OCI-LY7 (cell line): ENCODE measurements around the gene RHOXF2B. TPM values are rescaled to one million over a fixed set of nuclear protein-coding genes. Genes with fewer than 3 reads are reported as not detected.
"Not testable (repeated sequence)": the region's sequence is repeated elsewhere in the genome, so short reads cannot be mapped to it uniquely, and the experiment has no call there.

Source experiments
- Bru-seq: library from RNA; stranded (reverse); fragments of 400-500 nt; gene quantifications from one replicate; lab custom pipeline; 2021; lab: Mats Ljungman, UMichigan
- BruChase-seq, 2 experiments: library from RNA; stranded (reverse); fragments of 400-500 nt; gene quantifications; one replicate each; lab custom pipeline; 2021; lab: Mats Ljungman, UMichigan
- BruUV-seq: library from RNA; stranded (reverse); fragments of 400-500 nt; replicated peaks from 2 replicates; lab custom pipeline; 2021; lab: Mats Ljungman, UMichigan
- CTCF ChIA-PET: fragments of 300-600 bp; sonication (Branson Sonifier 250); formaldehyde crosslinking; loops from one replicate; lab custom pipeline; 2022; ENCODE audit warnings: antibody characterized with exemption; ENCODE audit not compliant: unreplicated experiment; lab: Charles Lee
- POLR2A ChIA-PET: fragments of 300-600 bp; sonication (Branson Sonifier 250); formaldehyde crosslinking; loops from one replicate; lab custom pipeline; 2022; ENCODE audit warnings: antibody characterized with exemption; lab: Charles Lee
- DNase-seq: peaks from one replicate; pipeline ENCODE4 v3.0.0-alpha.2; 2015; ENCODE audit warnings: low spot score
- H2AFZ ChIP-seq: fragments of 200-600 bp; sonication (generic), shearing (Covaris generic); 2 replicates; pipeline ENCODE4 v1.6.1; 2014; ENCODE audit warnings: mild to moderate bottlenecking, antibody characterized with exemption, low read length, moderate library complexity
- H3K27ac ChIP-seq: fragments of 200-600 bp; sonication (generic); 2 replicates; pipeline ENCODE4 v1.5.1; 2014; ENCODE audit warnings: mixed run types, low read depth, mild to moderate bottlenecking, moderate library complexity, low read length, inconsistent platforms; ENCODE audit not compliant: poor library complexity, severe bottlenecking
- H3K36me3 ChIP-seq: fragments of 200-600 bp; sonication (generic); 2 replicates; pipeline ENCODE4 v1.6.1; 2014; ENCODE audit warnings: mild to moderate bottlenecking, antibody characterized with exemption, low read length, moderate library complexity, mixed read lengths; ENCODE audit not compliant: insufficient read depth
- H3K4me1 ChIP-seq: fragments of 200-600 bp; sonication (generic); 2 replicates; pipeline ENCODE4 v1.5.1; 2014; ENCODE audit warnings: mild to moderate bottlenecking, low read length; ENCODE audit not compliant: insufficient read depth, poor library complexity, severe bottlenecking
- H3K4me2 ChIP-seq: fragments of 200-600 bp; sonication (generic); 2 replicates; pipeline ENCODE4 v1.6.1; 2014; ENCODE audit warnings: mild to moderate bottlenecking, low read length
- H3K4me3 ChIP-seq: fragments of 200-600 bp; sonication (generic); 2 replicates; pipeline ENCODE4 v1.5.1; 2014; ENCODE audit warnings: mild to moderate bottlenecking, low read depth, low read length; ENCODE audit not compliant: poor library complexity, severe bottlenecking
- H3K79me2 ChIP-seq: fragments of 200-600 bp; sonication (generic); 2 replicates; pipeline ENCODE4 v1.6.1; 2016; ENCODE audit warnings: low read depth, mild to moderate bottlenecking, low read length, moderate library complexity, mixed read lengths; ENCODE audit not compliant: insufficient read depth
- H3K9me2 ChIP-seq: fragments of 200-600 bp; sonication (generic); 2 replicates; pipeline ENCODE4 v1.6.1; 2016; ENCODE audit warnings: mild to moderate bottlenecking, low read length, mixed read lengths; ENCODE audit not compliant: insufficient read depth
- H3K9me3 ChIP-seq: fragments of 200-600 bp; sonication (generic); 2 replicates; pipeline ENCODE4 v1.6.1; 2014; ENCODE audit warnings: mild to moderate bottlenecking, mixed run types, low read length, mixed read lengths
- H4K20me1 ChIP-seq: fragments of 200-600 bp; sonication (generic); 2 replicates; pipeline ENCODE4 v1.6.1; 2014; ENCODE audit warnings: mild to moderate bottlenecking, antibody characterized with exemption, low read length, moderate library complexity, mixed read lengths; ENCODE audit not compliant: insufficient read depth
- CTCF ChIP-seq: fragments of 200-600 bp; sonication (generic); conservative IDR thresholded peaks from 2 replicates; pipeline ENCODE4 v1.5.1; 2014; ENCODE audit warnings: mild to moderate bottlenecking, antibody characterized with exemption, low read length, moderate library complexity, mixed read lengths
- EZH2phosphoT487 ChIP-seq: fragments of 200-600 bp; sonication (generic); IDR thresholded peaks from 2 replicates; pipeline ENCODE4 v1.6.1; 2018; ENCODE audit warnings: low read depth, borderline replicate concordance, mild to moderate bottlenecking, mixed run types, antibody characterized with exemption, low read length, moderate library complexity, mixed read lengths
- intact Hi-C: fragments of 100-400 bp; cut with micrococcal nuclease; formaldehyde crosslinking; loops from one replicate; pipeline ENCODE4 v1.10.0; 2022; ENCODE audit not compliant: unreplicated experiment
- long read RNA-seq: library from polyadenylated mRNA; stranded (forward); transcript quantifications from one replicate; pipeline ENCODE4 v2.0.0, GENCODE V29; 2022
- total RNA-seq, 2 experiments: library from RNA; depleted of rRNA in 1 of 2; stranded (reverse); fragments of >200 nt in 1 of 2; shearing (Covaris generic) in 1 of 2; gene quantifications; 2 replicates each; pipeline ENCODE4 v1.2.3, GENCODE V29; 2014 to 2022

The RHOXF2B gene
- total RNA-seq (2014; rRNA removed; shearing (Covaris generic)) = not detected in 2 replicates
- total RNA-seq (2022) = not detected in 2 replicates
- Bru-seq, nascent RNA = not detected
- BruChase-seq, experiment 1, labeled RNA remaining after a 6-hour chase = not detected
- BruChase-seq, experiment 2, labeled RNA remaining after a 2-hour chase = not detected
- long read RNA-seq = 0 reads

DNA sequence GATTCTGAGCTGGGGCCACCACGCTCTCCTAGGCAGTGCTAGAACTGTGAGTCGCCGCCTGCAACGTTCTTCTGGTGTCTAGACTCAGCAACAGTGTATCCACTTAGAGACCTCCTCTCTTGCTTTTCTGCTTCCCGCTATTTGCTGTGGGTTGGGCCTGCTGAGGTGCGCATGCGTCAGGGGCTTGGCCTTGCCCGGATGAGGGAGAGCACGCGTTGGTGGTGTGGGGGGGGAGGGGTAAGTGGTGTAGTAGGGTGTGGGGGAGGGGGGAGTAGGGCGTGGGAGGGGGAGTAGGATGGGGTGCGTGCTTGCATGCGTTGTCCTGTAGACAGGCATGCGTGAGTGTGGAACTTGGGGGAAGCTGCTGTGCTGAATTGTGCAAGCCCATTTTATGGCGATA, at the start of gene RHOXF2B:
Gene RHOXF2B, minus strand, starts transcription at position 101 of the 400 bp plus-strand sequence. CDS start 138 bp downstream, outside the sequence.
- H3K27ac ChIP-seq, H3K36me3 ChIP-seq, H3K4me1 ChIP-seq, H3K4me2 ChIP-seq, POLR2A ChIA-PET, H3K9me3 ChIP-seq, intact Hi-C loops, H3K4me3 ChIP-seq, DNase-seq, H2AFZ ChIP-seq, H3K9me2 ChIP-seq, CTCF ChIA-PET, H3K79me2 ChIP-seq, BruUV-seq, H4K20me1 ChIP-seq: not testable (repeated sequence)

- Histone ChIP-seq H3K9me3 (no peaks in the 10 kb centered on the region), H3K36me3 (no peaks in the 10 kb centered on the region), H3K4me3 (no peak overlapping the region), H2AFZ (no peak overlapping the region), H3K9me2 (no peaks in the 10 kb centered on the region), H3K79me2 (no peaks in the 10 kb centered on the region), H3K4me2 (no peak overlapping the region), H3K27ac (no peak overlapping the region), H3K4me1 (no peaks in the 10 kb centered on the region), H4K20me1 (no peaks in the 10 kb centered on the region)
- BruUV-seq = no TSS peak
- intact Hi-C loops = no loop called here
- TF ChIP-seq CTCF = no peak
- no peak for TF ChIP-seq EZH2phosphoT487
- ChIA-PET POLR2A (interaction anchor here (0.7 kb wide), 1 partner anchor 18 kb away, joined by 3 read pairs; no protein-coding TSS in a partner anchor), CTCF (no interaction called here)
- no peak for DNase-seq
Measured at GRCh38 chrX:120125444-120125843, 48.0 kb upstream of the RHOXF2B start.

DNA sequence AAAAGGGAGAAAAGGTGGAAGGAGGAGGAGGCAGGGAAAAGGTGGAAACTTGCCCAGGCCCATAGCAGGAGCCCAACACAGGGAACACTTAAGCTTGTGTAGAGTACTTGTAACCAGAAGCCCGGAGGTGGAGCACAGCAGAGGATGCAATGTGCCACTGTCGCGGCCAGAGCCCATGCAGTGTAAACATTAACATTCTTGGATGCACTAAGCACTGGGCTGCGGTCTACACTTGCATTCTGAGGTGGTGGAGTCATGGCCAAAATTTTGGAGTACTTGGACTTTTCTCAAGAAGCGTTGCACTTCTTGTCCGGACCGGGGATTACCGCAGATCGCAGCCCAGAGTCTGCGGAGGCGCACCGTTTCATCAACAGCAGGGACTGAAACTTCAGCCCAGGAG, 42.7 kb upstream of the RHOXF2B start:
- POLR2A ChIA-PET = no interaction called here
- intact Hi-C loops = no loop called here
- Histone ChIP-seq H3K4me2 (no peak overlapping the region), H4K20me1 (no peaks in the 10 kb centered on the region), H3K9me3 (no peaks in the 10 kb centered on the region), H3K36me3 (no peaks in the 10 kb centered on the region), H2AFZ (no peak overlapping the region), H3K9me2 (no peaks in the 10 kb centered on the region), H3K4me3 (no peak overlapping the region), H3K27ac (no peak overlapping the region), H3K4me1 (no peaks in the 10 kb centered on the region), H3K79me2 (no peaks in the 10 kb centered on the region)
- no peak for DNase-seq
- no TSS peak for BruUV-seq
- TF ChIP-seq EZH2phosphoT487 (no peak), CTCF (no peak)
- CTCF ChIA-PET = no interaction called here
